NCI-H2081 treated with DMSO at 0.1 percent for 48 hours (cell line): Measurements from ENCODE around the gene UBE2K.
"Not testable (repeated sequence)": the region's sequence is repeated elsewhere in the genome, so short reads cannot be mapped to it uniquely, and the experiment has no call there.

ENCODE experiments used
- DNase-seq: peaks from one replicate; lab custom pipeline; 2025; lab: John Stamatoyannopoulos, UW

The UBE2K gene

DNA sequence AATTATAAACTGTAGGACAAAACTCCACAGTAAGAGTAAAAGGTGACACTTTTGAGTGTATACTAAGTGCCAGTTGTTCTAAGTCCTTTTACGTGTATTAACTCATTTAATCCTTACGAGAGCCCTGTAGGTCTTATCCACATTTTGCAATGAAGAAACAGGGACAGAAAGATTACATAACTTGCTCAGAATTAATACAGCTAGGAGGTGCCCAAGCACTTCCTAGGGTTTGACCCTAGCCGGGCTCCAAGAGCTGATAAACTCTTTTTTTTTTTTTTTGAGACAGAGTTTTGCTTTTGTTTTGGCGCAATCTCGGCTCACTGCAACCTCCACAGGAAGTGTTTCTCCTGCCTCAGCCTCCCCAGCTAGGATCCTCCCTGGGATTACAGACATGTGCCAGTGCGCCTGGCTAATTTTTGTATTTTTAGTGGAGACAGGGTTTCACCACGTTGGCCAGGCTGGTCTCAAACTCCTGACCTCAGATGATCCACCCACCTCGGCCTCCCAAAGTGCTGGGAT is 110.4 kb downstream of the UBE2K start:
- no peak for DNase-seq

DNA sequence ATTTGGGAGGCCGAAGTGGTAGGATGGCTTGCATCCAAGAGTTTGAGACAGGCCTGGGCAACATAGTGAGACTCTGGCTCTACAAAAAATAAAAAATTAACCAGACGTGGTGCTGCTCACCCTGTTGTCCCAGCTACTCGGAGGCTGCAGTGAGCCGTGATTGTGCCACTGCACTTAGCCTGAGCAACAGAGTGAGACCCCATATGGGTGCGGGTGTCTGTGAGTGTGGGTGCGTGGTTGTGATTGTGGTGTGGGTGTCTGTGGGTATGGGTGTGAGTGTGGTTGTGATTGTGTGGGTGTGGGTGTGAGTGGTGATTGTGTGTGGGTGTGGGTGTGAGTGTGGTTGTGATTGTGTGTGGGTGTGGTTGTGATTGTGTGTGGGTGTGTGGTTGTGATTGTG is 114.6 kb downstream of the UBE2K start:
- DNase-seq: no peak

DNA sequence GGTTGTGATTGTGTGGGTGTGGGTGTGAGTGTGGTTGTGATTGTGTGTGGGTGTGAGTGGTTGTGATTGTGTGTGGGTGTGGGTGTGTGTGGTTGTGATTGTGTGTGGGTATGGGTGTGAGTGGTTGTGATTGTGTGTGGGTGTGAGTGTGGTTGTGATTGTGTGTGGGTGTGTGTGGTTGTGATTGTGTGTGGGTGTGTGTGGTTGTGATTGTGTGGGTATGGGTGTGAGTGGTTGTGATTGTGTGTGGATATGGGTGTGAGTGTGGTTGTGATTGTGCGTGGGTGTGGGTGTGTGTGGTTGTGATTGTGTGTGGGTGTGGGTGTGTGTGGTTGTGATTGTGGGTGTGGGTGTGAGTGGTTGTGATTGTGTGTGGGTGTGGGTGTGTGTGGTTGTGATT is 115.1 kb downstream of the UBE2K start:
- not testable (repeated sequence) for DNase-seq

DNA sequence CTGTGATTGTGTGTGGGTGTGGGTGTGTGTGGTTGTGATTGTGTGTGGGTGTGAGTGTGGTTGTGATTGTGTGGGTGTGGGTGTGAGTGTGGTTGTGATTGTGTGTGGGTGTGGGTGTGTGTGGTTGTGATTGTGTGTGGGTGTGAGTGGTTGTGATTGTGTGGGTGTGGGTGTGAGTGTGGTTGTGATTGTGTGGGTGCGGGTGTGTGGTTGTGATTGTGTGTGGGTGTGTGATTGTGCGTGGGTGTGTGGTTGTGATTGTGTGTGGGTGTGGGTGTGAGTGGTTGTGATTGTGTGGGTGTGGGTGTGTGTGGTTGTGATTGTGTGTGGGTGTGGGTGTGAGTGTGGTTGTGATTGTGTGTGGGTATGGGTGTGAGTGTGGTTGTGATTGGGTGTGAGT is 115.8 kb downstream of the UBE2K start:
- DNase-seq: not testable (repeated sequence)

DNA sequence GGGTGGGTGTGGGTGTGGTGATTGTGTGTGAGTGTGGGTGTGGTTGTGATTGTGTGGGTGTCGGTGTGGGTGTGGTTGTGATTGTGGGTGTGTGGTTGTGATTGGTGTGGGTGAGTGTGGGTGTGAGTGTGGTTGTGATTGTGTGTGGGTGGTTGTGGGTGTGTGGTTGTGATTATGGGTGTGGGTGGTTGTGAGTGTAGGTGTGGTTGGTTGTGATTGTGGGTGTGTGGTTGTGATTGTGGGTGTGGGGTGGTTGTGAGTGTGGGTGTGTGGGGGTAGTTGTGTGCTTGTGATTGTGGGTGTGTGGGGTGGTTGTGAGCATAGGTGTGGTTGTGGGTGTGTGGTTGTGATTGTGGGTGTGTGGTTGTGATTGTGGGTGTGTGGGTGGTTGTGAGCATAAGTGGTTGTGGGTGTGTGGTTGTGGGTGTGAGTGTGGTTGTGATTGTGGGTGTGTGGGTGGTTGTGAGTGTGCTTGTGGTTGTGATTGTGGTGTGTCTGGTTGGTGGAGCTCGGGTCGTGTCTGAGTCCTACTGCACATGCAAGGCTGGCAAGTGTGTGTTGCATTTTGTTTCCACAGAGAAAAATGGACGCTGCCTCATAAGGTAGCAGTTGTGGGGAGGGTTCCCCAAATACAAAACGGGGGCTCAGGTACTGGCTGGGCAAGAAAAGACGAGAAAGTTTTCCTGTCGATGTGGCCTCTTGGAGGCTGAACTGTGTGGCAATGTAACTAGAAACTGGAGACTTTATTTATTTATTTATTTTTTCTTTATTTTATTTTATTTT is 116.7 kb downstream of the UBE2K start:
- DNase-seq: no peak

DNA sequence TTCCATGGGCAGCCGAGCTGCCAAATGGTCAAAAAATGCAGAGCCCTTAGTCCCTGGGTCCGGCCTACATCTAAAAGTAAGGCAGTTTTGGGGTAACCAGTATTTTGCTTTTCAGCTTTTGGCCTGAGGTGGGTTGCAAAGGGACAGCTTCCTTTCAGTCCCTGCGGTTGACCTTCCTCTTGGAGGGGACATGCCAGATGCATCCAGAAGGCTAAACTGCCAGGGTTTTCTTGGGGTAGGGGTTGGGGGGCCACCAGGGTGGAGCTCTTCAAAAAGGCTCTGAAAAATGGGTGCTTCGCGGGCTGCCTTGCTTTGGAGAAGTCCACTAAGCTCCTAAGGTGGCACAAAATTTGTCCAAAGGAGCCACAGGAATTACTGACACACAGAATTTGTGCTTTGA is 120.7 kb downstream of the UBE2K start:
- DNase-seq: no peak

DNA sequence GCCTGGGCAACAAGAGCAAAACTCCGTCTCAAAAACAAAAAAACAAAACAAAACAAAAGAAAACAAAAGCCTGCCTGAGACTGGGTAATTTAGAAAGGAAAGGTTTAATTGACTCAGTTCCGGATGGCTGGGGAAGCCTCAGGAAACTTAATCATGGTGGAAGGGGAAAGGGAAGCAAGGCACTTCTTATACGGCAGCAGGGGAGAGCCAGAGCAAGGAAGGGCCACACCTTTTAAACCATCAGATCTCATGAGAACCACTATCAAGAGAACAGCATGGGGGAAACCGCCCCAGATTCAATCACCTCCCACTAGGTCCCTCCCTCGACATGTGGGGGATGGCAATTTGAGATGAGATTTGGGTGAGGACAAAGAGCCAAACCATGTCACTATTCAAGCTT is 122.2 kb downstream of the UBE2K start:
- no peak for DNase-seq

DNA sequence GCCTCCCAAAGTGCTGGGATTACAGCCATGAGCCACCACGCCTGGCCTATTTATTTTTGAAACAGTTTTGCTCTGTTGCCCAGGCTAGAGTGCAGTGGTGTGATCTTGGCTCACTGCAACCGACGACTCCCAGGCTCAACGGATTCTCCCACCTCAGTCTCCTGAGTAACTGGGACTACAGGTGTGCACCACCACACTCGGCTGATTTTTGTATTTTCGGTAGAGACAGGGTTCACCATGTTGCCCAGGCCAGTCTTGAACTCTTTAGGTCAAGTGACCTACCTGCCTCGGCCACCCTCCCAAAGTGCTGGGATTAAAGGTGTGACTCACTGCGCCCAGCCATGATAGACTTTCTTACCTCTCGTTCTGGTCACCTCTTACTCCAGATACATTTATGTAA is 124.0 kb downstream of the UBE2K start:
- no peak for DNase-seq

DNA sequence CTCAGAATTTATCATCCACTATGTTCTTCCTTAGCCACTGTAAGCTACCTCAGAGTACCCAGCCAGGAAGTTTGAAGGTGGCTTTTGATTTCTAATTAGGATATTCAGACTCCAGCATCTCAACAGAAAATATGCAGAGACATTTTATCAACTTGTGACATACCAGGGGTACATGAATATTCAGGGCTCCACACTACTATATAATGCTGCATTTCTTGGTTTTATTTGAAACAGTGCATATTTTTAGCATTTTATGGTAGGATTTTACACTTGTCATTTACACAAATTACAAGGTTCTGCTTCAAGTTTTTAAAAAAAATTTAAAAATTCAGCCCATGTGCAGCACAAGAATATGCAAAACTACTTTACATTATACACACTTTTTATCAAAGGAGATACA is 124.7 kb downstream of the UBE2K start:
- no peak for DNase-seq

DNA sequence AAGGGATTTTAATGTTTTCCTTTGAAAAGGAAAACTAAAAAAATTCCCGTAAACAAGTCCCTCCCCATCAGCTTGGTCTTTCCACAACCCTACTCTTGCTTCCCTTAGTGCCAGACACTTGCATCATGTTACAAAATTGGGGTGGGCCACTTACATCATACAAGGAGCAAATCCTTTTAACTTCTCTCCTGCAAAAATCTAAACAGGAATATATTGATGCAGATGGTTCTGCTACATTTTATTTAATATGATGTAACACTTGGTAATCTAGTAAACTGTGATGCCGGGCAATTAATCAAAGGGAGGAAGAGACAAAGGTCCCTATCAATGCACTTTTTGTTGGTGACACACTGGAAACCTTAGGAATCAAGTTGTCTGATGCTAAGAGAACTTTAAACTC is 125.3 kb downstream of the UBE2K start:
- DNase-seq: no peak

DNA sequence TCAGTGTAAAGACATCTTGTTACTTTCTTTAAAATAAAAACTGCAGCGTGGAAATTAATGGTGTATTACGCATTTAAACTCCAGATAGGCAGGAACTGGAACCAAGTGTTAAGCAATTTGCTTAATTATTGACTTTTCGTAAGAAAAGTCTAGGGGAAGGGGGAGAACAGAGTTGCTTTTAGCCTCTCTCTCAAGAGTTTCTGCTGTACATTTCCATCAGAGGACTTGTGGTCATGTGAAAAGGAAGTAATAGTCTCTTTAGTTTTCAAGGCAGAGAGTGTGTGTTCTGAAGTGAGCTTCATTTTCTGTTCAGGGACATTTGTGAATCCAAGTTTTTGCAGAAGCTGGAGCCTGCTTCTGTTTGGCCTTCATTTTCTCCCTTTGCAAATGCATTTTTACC is 127.2 kb downstream of the UBE2K start:
- DNase-seq: no peak

DNA sequence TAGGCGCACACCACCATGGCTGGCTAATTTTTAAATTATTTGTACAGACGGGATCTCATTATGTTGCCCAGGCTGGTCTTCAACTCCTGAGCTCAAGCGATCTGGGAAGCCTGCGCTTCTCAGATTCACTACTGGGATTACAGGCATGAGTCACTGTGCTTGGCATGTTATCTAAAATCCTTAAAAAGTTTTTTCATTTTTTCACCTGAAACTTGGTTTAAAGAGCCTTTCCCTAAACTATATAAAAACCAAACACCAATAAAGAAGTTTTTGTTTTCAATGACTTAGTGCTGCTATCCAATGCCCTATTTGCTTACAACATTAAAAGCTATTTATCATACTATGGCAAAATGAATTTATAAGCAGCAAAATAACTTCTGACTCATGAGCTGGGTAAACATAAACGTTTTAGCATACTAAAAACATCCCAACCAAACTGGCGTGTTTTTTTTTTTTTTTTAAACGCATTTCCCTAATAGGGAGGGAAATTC is 127.8 kb downstream of the UBE2K start:
- DNase-seq: no peak
